GM18858 (cell line): ENCODE measurements around the gene PDZD2.
"Not testable (repeated sequence)": the region's sequence is repeated elsewhere in the genome, so short reads cannot be mapped to it uniquely, and the experiment has no call there.

Source experiments
- ATAC-seq: cut with Tn5 transposase; IDR thresholded peaks from one replicate; pipeline ENCODE4 v1.9.1; 2021; ENCODE audit not compliant: unreplicated experiment

The PDZD2 gene

GRCh38 chr5:31638748-31639418 is at the start of gene PDZD2:
Gene PDZD2 (plus strand): TSS chr5:31639131.
- peak; percentile 71 for ATAC-seq

DNA sequence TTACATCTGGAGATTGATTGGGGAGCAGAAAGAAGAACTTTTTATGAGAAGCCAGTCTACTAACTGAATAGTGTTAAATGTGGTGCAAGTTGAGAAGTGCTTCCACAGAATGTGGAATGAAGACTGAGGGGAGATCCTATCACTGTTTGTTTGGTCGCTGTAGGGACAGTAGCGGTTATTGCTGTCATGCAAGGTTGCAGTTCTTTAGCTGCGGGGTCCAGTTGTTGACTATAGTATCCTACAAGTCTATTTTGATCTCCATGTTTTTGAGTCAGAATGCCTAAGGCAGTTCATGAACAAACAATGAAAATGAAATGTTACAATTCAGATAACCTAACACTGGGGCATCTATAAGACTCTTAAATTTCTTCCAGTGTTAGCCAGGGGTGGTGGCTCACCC is 45.3 kb upstream of the PDZD2 start:
- ATAC-seq, result no peak

DNA sequence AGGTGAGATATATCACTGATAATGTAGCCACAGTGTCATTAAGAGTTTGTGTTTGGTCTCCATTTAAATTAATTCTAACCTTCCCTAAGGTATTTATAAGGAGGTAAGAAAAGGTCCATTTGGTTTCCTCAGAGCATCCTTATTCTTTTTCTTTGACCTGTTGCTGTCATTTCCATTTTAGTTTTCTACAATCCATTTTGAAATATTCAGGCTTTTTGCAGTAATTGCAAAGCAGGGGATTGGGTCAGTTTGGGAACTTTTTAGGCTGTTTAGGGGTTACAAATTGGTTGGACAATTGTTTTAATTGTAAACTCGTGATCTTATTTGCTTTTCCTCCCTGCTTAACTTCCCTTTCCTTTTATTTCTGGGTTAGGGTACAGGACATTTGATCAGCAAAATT is 42.6 kb upstream of the PDZD2 start:
- no peak for ATAC-seq

DNA sequence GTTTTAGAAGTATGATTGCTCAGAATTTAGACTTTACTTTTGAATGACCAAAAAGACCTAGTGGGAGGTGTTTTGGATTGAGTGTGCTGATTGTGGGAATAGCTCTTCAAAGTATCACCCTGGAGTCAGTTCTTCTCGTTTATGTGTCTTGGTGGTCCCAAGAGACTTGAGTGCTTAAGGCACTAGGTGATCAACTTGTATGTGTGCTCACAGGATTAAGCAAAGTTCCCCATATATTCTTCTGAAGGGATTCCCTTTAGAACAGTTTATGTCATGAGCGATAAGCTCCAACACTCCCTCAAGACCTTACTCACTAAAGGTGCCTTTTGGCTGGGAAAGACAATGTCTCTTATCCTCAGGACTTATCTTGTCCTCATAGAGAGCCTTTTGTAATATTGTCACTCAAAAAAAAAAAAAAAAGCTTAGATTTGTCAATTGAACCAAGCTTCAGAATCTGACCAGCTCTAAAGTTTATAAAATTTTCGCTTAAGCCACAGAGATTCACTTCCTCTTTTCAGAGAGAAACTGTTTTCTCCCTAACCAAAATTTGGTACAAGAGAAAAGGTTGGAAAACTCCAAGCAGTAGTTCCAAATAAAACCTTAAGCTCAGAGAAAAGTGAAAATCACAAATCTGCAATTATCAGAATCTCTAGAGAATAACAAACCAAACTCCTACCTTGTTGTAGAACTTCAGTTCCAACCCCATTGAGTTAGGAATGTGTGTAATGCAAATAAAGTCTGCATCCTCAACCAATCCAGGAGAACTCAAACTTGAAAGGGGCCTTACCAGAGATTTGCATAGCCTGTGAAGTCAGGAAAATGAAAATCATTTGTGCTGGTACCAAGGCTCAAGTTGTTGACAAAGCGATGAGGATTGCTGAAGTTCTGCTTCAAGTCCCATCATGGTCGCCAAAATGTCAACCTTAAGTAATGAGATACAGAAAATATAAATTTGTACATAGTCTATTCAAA is 40.0 kb upstream of the PDZD2 start:
- ATAC-seq, result no peak

GRCh38 chr5:31602305-31602704 is 36.6 kb upstream of the PDZD2 start:
- ATAC-seq, result not testable (repeated sequence)

- ATAC-seq, result no peak
These were observed 34.7 kb upstream of the PDZD2 start for GRCh38 chr5:31604240-31604639.

DNA sequence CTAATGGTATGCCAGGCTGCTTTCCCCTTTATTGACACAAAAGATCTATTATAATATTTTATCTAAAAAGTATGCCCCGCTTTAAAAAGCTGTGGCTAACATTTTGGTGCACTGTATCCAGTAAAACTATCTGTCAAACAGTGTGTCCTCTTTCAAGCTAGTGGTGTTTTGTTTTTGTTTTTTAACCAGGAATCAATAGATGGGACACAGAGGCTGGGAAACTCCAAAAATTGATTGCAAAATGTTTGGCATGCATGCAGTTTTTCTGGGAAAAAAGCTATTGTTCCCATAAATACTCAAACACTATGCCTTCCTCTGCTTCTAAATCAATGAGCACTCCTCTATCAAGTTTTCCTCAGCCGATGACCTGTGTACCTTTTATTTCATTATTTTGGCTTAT is 34.3 kb upstream of the PDZD2 start:
- no peak for ATAC-seq

DNA sequence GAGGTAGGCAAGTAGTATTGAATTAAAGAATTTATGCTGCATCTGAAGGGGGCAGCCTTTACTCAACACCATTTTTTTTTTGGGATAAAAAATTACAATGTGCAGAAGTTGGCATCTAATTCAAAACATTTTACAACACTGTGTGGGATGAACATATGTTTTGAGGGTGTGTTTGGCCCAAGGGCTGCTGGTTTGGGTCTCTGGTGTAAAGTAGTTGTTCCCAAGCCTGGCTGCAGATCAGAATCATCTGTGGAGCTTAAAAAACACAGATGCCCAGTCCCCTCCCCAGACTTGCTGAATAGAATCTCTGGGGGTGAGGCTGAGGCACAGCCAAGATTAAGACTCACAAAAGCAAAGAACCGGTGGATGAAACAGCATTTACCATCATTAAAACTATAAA is 33.0 kb upstream of the PDZD2 start:
- no peak for ATAC-seq

DNA sequence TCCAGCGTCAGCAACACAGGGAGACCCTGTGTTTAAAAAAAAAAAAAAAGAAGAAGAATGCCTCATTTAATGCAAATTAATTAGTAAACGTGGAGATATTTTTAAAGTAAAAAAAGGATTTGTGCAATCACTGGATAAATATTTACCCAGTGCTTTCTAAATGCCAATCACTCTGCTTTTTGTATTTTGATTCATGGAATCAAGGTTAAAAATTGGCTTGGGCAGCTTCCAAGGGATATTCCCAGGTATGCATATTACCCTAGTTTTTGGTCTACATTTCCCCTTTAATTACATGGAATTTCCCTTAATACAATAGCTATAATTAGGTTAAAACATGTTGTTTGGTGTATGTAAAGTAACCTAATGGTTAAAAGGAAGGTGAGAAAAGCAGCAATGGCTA is 31.4 kb upstream of the PDZD2 start:
- ATAC-seq, result no peak

GRCh38 chr5:31611002-31611401 is 27.9 kb upstream of the PDZD2 start:
- no peak for ATAC-seq

GRCh38 chr5:31613651-31614050 is 25.3 kb upstream of the PDZD2 start:
- no peak for ATAC-seq

GRCh38 chr5:31614151-31615020 is 24.5 kb upstream of the PDZD2 start:
- no peak for ATAC-seq

GRCh38 chr5:31617867-31618266 is 21.1 kb upstream of the PDZD2 start:
- ATAC-seq, result no peak

DNA sequence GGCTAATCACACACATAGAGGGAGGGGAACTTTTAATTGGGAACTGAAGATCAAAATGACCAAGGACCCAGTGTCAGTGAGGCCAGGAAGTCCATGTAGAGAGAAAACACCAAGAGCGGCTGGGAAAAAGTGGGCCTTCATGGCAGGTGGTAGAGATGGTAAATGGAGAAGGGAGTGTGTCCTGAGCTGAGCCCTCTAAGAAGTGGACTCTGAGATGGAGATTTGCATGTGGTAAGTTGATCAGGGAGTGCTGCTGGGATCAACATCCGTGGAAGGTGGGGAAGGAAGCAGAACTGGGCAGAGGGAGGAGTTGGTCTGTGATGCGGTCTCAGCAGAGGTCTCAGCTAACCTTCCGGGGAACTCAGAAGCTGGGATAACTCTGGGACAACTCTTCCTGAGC is 18.9 kb upstream of the PDZD2 start:
- no peak for ATAC-seq

GRCh38 chr5:31623249-31623648 is 15.7 kb upstream of the PDZD2 start:
- no peak for ATAC-seq

DNA sequence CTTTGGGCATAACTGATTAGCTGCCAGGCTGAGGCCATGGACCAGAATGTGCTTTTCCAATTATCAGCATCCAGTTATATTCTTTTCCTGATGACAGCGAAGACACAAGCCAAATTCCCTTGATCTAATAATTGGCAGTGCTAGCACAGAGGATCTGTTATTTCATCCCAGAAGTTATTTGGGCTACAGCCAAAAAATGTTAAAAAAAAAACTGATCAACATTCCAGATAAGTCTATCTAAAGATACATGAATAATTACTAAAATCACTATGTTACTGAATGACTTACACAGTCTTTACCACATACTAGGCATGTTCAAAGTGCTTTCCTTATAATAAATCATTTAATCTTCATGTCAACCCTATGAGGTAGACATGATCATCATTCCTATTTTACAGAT is 13.5 kb upstream of the PDZD2 start:
- no peak for ATAC-seq

- ATAC-seq, result no peak
These were observed 12.8 kb upstream of the PDZD2 start for GRCh38 chr5:31626156-31626555.

GRCh38 chr5:31626604-31627234 is 12.2 kb upstream of the PDZD2 start:
- ATAC-seq, result no peak

DNA sequence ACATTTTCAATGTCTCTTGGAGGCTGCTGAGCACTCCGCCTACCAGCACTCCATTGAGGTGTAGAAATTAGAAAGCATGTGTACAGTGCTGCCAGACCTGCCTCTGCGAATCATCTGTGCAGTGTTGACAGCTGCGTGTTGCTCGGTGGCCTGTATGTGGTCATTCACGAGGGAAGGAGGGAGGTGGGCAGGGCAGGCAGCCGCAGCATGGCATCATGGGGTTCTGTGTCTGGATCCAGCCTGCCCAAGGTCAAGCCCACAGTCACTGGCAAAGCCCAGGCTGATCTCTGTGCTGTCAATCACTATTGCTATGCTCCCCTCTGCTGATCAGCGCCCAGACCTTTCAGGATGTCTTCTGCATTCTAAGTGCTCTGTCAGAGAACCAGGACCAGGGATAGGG is 8.0 kb upstream of the PDZD2 start:
- no peak for ATAC-seq

- no peak for ATAC-seq
These were observed 6.5 kb upstream of the PDZD2 start for GRCh38 chr5:31632460-31632859.

GRCh38 chr5:31635446-31635845 is 3.5 kb upstream of the PDZD2 start:
- ATAC-seq, result no peak
